OCI-M2 (cell line): ENCODE results near the gene PLEKHF1.
"Not testable (repeated sequence)": the region's sequence is repeated elsewhere in the genome, so short reads cannot be mapped to it uniquely, and the experiment has no call there.

ENCODE experiments used
- DNase-seq: peaks from one replicate; lab custom pipeline; 2025; ENCODE audit not compliant: unreplicated experiment; lab: John Stamatoyannopoulos, UW

The PLEKHF1 gene, protein sequence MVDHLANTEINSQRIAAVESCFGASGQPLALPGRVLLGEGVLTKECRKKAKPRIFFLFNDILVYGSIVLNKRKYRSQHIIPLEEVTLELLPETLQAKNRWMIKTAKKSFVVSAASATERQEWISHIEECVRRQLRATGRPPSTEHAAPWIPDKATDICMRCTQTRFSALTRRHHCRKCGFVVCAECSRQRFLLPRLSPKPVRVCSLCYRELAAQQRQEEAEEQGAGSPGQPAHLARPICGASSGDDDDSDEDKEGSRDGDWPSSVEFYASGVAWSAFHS

DNA sequence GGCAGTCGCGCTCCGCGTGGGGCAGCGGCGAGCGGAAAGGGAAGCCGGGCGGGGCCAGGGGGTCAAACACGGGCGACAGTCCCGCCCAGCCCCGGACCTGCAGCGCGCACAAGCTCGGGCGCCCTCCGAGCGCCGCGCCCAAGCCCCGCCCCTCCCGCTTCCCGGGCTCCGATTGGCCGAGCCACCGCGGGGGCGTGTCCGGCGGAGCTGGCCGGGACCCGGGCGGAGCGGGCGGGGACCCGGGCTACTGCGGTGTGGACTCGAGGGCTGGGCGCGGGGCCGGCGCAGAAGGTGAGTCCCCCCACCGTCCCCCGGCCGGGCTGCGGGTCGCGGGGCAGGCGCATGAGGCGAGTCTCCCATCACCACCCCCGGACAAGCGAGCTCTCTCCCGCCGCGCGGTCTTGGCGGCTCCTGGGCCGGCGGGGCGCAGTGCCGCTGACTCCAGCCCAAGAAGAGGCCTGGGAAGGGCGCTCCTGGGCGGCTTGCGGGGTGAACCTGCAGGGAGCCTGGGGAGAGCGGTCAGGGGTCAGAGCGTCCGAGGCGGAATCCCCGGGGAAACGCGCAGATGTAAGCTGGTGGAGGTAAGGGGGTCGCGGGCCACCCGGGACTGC is at the start of gene PLEKHF1:
Gene PLEKHF1 (plus strand): TSS at position 247 of the 611 bp plus-strand sequence. CDS start 8,379 bp downstream, outside the sequence.
- peak; percentile 98 for DNase-seq

DNA sequence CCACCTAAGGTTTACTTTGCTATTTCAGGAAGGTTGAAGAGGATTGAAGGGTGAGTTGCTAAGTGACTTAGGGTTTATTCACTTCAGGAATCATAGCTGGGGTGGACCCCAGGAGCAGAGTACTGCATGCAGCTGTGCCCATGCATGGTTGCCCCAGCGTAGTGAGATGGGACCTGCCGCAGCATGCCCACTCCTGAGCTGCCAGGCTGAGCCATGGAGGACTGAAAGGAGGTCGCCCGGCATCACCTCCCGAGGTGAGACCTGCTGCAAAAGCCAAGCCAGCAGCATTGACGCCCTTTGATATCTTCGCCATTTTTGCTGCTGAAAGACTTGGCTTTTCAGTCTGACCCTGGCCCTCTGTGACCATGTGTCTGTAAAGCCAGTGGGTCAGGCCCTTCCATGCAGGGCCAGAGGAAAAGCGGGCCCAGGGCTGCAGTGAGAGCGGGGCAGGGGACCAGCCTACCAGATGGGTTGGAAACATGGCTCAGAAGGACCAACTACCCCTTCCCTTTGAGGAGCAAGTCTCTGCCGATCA is 49.3 kb upstream of the PLEKHF1 start:
- no peak for DNase-seq

DNA sequence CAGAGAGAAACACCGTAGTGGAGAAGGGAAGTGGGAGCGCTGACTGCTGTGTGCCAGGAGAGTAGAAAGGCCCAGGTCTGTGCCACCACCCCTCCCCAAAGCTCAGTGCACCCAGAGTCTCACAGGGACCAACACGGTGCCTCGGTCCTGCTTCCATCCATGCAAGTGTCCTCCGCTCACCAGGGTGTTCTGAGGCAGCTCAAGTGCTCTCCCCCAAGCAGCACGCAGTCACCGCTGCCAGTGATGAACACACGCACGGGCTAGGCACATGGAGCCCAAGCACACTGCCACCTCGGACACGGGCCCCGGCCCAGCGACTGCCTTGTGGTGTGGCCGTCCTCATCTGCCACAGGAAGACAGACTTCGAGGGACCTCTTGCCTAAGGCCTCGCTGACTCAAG is 48.7 kb upstream of the PLEKHF1 start:
- no peak for DNase-seq

DNA sequence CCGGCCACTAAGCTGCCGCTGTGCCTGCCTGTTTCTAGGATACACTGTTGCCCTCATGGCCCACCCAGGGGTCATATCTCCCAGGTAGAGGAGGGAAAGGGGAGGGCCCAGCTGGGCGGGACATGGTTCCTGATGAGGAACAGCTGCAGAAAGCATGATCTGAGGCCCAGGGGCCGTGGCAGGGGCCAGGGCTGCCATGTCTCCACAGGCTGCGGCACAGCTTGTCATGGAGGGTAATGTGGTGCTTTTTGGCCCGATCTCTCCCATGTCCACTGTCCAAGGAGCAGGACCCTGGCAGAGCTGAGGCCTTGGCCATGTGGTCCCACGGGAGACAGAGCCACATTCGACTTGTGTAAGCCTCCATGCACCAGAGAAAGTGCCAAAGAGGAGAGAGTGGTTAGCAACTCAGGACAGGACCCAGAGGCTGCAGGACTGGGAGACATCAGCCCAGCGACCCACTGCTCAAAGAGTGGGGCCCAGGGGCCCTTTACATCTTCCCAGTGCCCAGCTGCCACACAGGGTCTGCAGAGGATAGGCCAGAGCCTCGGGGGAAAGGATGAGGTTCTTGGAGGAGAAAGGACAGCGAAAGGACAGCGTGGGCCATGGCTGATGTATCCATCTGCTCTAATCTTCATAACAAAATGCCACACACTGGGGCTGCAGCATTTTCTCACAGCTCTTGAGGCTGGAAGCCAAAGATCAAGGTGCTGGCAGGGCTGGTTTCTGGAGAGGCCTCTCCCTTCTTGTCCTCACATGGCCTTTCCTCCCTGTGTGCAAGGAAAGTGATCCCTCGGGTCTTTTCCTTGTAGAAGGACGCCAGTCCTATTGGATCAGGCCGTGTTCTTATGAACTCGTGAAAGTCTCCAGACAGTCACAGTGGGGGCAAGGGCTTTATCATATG is 47.6 kb upstream of the PLEKHF1 start:
- no peak for DNase-seq

DNA sequence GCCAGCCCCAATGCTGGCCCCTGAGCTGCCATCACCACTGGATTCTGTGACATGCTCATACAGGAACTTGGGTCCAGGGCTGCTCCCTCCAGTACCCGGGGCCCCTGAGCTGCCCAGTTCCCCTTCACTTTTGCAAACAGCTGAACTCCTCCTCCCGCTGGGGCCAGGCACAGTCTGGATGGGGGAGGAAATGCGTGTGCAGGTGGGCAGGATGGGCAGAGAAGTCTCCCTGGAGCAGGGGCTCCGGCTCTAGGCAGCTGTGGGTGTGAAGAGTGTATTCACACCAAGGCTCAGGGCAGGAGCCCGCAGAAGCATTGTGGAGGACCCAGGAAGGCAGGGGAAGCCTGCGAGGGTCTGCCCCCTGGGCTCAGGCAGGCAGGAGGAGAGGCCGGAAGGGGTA is 46.8 kb upstream of the PLEKHF1 start:
- no peak for DNase-seq

DNA sequence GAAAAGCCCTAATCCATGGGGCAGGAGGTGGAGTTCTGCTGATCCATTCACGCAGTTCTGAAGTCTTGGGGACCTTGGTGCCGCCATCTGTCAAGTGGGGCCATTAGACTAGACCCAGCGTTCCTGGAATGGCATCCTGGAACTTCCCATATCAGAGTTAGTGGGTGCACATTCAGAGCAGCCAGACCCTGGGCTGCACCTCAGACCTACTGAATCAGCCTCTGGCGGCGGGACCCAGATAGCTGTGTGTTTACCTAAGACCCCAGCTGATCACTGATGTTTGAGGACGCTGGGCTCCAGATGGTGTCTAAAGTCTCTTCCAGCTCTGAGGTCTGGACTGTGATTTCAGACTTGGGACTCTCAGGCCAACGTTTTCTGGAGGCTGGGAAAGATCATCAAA is 46.4 kb upstream of the PLEKHF1 start:
- no peak for DNase-seq

DNA sequence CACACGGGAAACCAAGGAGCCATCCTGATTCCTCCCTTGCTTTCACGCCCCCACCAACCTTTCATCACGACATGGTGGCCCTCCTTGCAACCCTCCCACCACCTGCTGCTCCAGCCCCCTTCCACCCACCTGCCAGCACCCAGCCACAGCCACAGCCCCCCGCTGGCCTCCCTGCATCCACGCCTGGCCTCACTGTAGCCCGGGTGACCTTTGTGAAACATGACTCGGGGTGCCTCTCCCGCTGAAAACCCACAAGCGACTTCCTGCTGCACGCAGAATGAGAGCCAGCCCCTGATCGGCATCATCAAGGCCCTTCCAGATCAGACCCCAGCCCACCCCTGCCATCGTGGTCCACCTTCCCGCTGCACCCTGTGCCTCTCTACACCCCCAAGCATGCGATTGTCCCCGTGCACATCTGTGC is 44.3 kb upstream of the PLEKHF1 start:
- no peak for DNase-seq

DNA sequence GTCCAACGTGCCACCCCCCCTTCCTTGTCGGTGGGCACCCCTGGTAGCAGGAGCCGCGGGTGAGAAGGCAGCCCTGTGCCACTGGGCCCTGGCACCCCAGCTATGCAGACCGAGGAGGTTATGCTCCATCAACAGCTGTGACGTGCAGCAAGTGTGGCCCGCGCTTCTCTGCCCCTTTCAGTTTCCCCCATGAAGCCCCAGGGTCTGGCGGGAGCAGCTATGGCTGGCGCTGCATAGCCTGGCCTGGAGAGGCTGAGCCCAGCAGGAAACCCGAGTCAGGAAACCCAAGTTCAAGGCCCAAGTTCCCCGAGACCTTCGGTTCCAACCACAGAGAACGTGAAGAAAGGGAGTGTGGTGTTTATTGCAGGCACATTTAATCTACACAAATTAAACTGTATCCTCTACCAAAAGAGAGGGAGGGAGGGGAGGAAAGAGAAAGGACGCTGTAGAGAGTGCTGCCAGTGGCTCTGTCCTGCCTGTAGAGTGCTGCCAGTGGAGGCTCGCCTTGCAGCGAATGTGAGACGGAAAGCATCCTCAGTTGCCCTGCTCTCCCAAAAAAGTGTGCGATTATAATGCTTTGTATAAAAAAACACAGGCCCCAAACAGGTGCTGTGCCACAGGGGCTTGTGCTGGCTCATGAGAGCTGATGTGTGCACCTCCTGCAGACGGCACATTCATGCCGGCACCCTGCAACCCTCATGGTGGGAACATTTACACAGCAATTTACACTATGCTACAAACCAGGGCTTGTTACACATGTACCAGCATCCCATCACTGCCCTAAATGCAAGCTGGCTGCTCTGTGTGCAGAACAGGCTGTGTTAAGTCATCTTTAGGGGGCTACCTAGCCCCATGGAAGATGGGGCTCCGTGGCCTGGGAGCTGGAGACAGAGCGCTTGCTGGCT is 42.8 kb upstream of the PLEKHF1 start:
- DNase-seq, result no peak

DNA sequence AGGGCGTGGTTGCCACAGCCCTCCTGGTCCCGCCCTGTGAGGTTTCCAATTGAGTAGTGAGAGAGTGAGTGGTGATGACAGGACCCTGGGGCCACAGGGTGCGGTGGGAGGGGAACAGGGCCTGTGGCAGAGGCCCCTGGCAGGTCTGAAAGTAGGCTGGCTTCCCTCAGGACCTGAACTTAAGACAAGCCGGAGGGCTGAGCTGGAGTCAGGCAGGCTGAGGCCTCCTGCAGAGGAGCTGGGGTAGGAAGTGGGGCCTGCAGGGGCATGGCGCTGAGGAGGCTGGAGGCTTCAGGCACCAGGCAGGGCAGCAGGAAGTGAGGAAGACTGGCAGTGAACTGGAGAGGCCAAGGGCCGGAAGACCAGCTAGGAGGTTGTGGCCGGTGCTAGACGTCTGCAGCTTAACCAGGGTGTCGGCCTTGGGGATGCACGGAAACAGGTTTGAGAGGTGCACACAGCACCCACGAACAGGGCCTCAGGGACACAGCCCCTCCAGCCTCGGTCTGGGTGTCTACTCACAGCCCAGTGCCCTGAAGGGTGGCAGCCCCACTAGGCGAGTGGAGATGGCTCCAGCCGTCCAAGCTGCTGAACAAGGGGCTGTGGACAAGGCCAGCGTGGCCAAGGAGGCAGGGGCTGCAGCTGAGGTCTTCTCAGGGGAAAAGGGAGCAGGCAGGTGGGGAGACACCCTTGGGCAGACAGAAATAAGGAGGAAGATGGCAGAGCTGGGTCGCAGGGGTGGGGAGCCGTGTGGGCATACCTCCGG is 41.4 kb upstream of the PLEKHF1 start:
- no peak for DNase-seq

DNA sequence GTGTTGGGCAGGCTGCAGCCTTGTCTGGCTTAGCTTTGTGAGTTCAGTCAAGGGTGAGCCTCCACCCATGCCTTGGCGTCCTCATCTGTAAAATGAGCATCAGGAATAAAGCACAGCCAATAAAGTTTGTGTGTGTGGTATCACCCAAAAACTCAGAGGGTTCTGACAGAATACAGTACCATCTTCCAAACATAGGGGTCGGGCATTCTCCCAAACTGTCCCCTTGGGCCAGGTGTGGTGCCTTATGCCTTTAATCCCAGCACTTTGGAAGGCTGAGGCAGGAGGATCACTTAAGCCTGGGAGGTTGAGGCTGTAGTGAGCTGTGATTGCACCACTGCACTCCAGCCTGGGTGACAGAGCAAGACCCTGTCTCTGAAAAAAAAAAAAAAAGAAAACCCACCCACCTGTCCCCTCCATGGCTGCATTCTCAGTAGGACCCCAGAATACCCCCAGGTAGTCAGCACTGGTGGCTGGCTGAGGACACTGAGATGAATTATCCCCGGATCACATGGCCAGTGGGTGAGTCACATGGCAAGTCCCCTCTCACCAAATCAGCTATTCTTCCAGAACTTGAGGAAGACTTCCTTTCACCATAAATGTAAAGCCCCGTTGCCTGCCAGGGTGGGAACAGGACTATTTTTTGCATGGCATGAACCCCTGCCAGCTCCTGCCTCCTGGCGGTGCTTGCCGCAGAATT is 40.6 kb upstream of the PLEKHF1 start:
- no peak for DNase-seq

DNA sequence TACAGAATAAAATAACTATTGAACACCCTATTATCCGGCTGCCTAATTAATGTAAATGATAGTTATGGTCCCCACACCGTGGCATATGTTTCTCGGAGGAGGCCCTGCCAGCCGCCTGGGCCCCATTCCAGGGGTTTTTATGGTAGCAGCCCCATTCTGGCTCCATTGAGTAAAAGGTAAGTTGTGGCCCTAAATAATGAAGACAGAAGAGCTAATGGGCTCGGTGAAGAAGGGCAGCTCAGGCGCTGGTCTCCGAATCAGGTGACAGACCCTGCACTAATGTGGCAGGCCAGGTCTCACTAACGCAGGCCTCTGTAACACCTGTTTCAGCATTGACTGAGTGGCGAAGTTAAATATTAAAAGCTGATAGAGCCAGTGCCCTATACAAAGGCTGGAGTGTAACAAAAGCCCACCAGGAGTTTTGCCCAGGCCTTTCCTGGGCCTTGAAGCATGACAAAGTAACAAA is 40.0 kb upstream of the PLEKHF1 start:
- DNase-seq, result no peak

DNA sequence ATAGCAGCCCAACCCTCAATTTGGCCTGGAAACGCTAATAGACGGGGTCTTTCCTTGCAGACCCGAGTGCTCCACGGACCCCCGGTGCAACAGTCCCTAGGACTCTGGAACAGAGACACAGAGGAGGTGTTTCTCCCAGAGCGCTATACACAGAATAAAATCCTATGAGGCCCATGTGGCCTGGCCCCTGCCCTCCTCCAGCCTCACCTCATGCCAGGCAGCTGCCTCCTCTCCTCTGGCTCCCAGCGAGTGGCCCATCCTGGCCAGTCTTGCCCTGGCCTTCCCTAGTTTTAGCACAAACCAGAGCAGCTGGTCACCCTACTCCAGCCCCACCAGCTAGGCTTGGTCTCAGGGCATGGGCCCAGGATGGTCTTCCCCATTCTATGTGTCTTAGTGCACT is 38.9 kb upstream of the PLEKHF1 start:
- no peak for DNase-seq

DNA sequence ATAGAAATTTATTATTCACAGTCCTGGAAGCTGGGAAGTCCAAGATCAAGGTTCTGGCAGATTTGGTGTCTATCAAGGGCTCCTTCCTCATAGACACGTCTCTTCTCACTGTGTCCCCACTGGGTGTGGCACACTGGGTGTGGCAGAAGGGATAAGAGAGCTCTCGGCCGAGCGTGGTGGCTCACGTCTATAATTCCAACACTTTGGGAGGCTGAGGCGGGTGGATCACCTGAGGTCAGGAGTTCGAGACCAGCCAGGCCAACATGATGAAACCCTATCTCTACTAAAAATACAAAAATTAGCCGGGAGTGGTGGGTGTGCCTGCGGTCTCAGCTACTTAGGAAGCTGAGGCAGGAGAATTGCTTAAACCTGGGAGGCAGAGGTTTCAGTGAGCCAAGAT is 38.4 kb upstream of the PLEKHF1 start:
- not testable (repeated sequence) for DNase-seq

DNA sequence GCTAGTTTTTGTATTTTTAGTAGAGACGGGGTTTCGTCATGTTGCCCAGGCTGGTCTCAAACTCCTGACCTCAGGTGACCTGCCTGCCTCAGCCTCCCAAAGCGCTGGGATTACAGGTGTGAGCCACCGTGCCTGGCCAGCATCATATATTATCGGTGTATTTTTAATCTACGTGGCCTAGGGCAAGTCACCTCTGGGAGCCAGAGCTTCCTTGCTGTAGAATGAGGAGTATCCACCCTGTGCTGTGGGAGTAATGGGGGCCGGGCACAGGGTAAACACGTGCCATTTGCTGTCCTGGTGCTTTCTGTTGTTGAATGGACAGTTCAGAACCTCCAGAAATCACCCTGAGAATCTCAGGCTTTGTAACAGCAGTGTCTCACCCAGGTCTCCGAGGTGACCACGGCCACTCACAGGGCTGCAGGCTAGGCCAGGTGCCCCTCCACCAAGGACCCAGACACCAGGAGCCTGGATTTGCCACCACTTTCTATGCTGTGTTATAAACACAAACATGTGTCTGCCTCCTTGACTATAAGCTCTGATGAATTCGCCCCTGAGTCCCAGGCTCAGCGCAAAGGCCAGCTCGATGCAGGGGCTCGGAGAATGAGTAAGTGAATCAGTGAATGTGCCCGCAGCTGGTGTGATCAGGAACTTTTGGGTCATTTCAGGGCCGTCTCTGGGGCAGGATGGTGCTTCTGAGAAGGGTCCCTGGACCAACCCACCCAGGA is 36.4 kb upstream of the PLEKHF1 start:
- no peak for DNase-seq

DNA sequence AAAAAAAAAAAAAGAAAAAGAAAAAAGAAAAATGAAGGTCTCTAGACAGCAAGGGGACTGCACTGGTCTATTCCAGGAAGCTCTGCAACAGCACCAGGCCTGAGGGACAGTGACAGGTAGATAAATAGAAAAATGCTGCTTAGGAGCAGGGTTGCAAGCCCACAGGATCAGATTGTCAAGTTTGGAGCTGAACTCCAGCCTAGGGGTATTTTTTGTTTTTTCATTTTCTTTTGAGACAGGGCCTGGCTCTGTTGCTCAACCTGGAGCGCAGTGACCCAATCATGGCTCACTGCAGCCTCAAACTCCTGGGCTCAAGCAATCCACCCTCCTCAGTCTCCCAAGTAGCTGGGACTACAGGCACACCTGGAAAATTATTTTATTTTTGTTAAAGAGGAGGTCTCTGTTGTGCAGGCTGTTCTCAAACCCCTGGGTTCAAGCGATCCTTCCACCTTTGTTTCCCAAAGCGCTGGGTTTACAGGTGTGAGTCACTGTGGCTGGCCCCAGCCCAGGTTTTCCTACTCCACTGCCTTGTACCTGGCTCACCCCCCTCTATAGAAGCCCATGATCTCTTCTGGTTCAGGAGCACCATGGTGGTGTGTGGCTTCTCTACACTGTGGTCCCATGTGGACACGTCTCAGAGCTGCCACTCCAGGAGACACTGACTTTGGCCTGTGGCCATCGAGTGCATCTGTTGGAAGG is 35.3 kb upstream of the PLEKHF1 start:
- no peak for DNase-seq

DNA sequence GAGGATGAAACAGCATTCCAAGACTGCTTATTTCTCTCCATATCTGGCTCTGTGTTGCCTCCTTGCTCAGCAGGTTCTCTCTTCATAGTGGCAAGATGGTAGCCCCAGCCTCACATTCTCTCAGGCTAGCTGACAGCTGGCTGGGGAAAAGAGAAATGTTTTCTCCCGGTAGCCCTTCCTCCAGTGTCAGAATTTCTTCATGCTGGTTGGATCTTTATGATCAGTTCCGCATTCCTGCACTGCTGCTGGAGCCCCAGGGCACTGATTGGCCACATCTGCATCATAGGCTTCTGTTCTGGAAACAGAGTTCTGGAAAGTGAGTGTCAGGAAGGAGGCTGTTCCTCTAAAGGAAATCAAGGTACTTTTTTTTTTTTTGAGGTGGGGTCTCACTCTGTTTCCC is 34.6 kb upstream of the PLEKHF1 start:
- DNase-seq, result no peak

DNA sequence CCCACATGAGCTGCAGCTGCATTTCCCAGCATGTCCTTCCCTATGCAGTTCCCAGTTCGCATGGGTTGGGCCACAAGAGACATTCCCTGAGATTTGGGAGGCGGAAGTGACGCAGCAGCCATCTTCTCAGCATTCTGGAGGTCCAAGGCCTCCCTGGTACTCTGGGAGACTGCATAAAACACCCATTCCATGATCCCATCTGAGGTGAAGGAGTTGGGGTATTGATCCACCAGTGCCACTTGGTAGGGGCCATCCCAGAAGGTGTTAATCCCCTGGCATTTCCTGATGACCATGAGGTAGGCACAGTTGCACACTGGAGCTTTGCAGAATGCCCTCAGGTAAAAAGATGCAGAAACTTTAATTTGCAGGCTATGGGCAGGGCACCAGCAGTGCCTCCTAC is 33.8 kb upstream of the PLEKHF1 start:
- no peak for DNase-seq

DNA sequence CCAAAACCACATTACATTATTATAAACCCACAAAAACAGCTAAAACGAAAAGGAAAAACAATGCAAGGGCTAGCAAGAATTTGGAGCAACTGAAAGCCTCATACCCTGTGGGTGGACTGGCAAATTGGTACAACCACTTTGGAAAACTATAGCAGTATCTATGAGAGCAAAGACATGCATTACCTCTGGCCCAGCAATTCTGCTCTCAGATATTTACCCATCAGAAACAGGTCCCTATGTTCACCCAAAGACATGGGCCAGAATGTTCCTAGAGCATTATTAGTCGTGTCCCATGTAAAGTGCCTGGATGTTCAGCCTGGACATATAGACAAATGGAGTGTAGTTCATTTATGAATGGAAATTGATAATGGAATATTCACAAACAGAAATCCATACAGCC is 31.3 kb upstream of the PLEKHF1 start:
- DNase-seq, result no peak
